GM12892 (cell line): ENCODE results near the gene AP1G2.

Experiments
- POLR2A ChIP-seq: IDR thresholded peaks from 2 replicates; pipeline ENCODE4 v1.6.1; 2011; ENCODE audit warnings: low read depth, low read length, control low read depth
- POLR2AphosphoS5 ChIP-seq: IDR thresholded peaks from 2 replicates; pipeline ENCODE4 v1.6.1; 2011; ENCODE audit warnings: low read depth, low read length, control low read depth

DNA sequence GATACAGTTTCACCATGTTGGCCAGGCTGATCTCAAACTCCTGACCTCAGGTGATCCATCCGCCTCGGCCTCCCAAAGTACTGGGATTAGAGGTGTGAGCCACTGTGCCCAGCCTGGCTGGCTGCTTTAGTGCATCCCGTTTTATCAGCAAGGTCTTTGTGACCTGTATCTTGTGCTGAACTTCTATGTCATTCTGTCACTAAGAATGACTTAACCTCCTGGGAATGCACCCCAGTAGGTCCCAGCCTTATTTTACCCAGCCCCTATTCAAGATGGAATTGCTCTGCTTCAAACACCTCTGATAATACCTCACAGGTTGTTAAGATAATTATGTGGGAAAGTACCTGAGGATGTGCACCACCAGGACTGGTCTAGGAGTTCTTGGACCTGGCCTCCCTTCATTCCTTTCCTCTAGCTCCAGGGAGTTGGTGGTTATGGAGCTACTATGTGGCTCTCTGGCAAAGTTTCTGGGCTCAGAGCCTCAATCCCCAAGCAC, 37.1 kb upstream of the AP1G2 start:
- TF ChIP-seq POLR2AphosphoS5 (no peak), POLR2A (no peak)
